GM20431 (cell line): Measurements from ENCODE around the gene LGI4.

Experiments
- in situ Hi-C: fragments of 300-500 bp; cut with MseI, MboI; formaldehyde crosslinking; loops from one replicate; pipeline ENCODE4 v1.15.0; 2020; ENCODE audit warnings: low sequenced_read_pairs; ENCODE audit not compliant: unreplicated experiment

The LGI4 gene

GRCh38 chr19:35134601-35135242 lies at the start of gene LGI4:
TSS of gene LGI4 (minus strand) at chr19:35135059. CDS start at chr19:35134680, 379 bp downstream.
- in situ Hi-C loops = no loop called here

GRCh38 chr19:35184267-35184666 lies 49.4 kb upstream of the LGI4 start:
- in situ Hi-C loops = no loop called here

GRCh38 chr19:35181387-35181786 lies 46.5 kb upstream of the LGI4 start:
- in situ Hi-C loops = no loop called here

GRCh38 chr19:35179830-35180229 lies 45.0 kb upstream of the LGI4 start:
- in situ Hi-C loops = no loop called here

GRCh38 chr19:35178701-35179100 lies 43.8 kb upstream of the LGI4 start:
- in situ Hi-C loops = no loop called here

GRCh38 chr19:35177377-35178274 lies 42.8 kb upstream of the LGI4 start:
- in situ Hi-C loops = no loop called here

- in situ Hi-C loops = no loop called here
Observed at GRCh38 chr19:35176181-35176570, 41.3 kb upstream of the LGI4 start.

GRCh38 chr19:35174226-35174625 lies 39.4 kb upstream of the LGI4 start:
- in situ Hi-C loops = no loop called here

- in situ Hi-C loops = no loop called here
Observed at GRCh38 chr19:35171730-35172129, 36.9 kb upstream of the LGI4 start.

GRCh38 chr19:35170359-35171061 lies 35.7 kb upstream of the LGI4 start:
- in situ Hi-C loops = no loop called here

- in situ Hi-C loops = no loop called here
Observed at GRCh38 chr19:35169221-35169995, 34.5 kb upstream of the LGI4 start.

GRCh38 chr19:35168196-35168595 lies 33.3 kb upstream of the LGI4 start:
- in situ Hi-C loops = no loop called here

- in situ Hi-C loops = no loop called here
Observed at GRCh38 chr19:35167251-35168119, 32.6 kb upstream of the LGI4 start.

- in situ Hi-C loops = no loop called here
Observed at GRCh38 chr19:35166100-35167063, 31.5 kb upstream of the LGI4 start.

GRCh38 chr19:35165200-35166058 lies 30.6 kb upstream of the LGI4 start:
- in situ Hi-C loops = no loop called here

- in situ Hi-C loops = no loop called here
Observed at GRCh38 chr19:35164418-35164817, 29.6 kb upstream of the LGI4 start.
